HG03097 (cell line): ENCODE results near the gene HIBADH.

ENCODE experiments used
- ATAC-seq: cut with Tn5 transposase; IDR thresholded peaks from one replicate; pipeline ENCODE4 v1.9.1; 2021; ENCODE audit not compliant: unreplicated experiment, low FRiP score

Gene HIBADH

DNA sequence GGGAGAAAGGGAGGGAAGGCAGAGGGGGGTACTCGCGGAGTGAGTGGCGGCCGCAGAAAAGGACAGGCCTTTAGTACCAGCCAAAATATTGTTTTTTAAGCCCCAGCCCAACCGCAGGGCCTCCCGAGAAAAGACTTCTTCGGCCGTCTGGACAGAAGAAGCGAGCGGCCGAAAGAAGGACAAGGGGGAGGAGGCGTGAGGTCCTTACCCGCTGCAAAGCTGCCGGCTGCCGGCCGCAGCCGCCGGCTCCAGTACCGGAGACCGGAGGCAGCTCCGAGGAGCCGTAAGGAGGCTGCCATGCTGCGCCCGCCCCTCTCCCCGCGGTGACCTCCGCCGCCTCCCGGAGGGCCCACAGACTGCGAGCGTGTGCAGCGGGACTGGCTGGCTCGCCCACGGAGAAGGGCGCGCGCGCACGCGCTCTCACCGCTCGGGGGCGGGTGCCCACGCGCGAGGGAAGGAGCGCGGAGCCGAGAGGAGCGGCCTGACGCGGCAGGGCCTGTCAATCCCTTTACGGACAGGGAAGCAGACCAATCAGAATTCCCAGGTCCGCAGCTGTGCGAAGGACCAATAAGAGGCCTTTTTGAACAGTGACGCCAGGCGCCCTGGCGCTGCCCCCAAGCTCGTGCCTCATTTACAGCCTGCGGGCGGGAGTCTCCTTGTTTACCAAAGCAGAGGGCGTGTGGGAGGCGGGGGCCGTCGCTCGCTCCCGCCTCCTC is at the start of gene HIBADH:
Gene HIBADH, minus strand, starts transcription at position 394 of the 716 bp plus-strand sequence. Its CDS starts 95 bp downstream, at position 299.
- peak; percentile 99 for ATAC-seq

DNA sequence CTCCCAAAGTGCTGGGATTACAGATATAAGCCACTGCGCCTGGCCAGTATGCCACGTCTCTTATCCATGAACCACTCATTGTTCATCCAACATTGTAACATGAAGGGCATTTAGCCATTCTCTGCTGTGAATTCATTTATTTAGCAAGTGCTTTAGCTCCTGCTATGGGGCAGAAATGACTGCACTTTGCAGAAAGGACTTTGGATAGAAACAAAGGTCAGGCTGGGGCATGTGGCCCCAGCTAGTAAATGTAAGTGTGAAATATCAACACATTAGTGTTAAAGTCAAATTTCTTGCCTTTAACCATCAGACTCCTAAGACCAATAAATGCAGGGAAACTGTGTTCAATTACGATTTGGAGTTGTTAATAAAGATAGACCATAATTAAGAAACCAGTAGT is 49.5 kb upstream of the HIBADH start:
- ATAC-seq: no peak

DNA sequence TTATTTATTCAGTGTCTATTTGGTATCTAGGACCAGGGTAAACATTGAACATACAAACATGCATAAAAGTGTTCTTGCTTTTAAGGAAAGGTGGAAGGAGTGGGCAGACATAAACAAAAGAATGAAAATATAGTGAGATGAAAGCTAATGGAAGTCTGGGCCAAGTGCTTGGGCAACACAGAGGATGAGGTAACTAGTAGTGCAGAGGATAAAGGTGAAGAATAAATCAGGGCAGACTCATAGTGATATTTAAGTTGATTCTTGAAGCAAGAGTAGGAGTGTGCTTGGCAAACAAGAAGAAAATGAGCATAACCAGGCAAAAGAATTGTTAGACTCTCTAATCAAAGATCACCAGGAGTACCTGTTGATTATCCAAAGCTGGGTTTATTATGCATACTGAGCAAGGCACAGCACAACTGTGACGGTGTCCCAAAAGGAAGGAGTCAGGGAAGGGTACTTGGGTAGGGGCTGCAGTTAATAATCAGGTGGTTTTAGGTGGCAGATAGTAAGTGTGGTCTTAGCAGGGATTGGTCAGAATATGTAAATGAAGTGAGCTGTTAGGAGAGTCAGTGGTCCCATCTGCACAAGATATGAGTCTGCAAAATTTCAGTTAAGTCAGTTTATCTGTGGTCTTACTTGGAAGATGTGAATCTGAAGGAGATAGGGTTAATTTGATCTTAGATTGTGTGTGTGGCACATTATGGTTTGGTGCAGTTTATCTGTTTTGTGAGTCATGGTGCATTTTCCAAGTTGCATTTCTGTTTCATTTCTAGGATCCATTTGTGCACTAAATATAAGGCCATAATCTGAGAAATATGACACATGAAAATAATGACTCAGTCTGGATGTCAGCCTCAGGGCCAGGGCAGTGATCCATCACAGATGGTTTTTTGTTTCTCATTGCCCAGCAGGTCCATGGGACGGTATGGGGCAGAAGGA is 46.7 kb upstream of the HIBADH start:
- ATAC-seq: no peak

GRCh38 chr7:27708485-27708884 is 45.8 kb upstream of the HIBADH start:
- ATAC-seq: no peak

GRCh38 chr7:27705200-27705594 is 42.5 kb upstream of the HIBADH start:
- ATAC-seq: no peak

DNA sequence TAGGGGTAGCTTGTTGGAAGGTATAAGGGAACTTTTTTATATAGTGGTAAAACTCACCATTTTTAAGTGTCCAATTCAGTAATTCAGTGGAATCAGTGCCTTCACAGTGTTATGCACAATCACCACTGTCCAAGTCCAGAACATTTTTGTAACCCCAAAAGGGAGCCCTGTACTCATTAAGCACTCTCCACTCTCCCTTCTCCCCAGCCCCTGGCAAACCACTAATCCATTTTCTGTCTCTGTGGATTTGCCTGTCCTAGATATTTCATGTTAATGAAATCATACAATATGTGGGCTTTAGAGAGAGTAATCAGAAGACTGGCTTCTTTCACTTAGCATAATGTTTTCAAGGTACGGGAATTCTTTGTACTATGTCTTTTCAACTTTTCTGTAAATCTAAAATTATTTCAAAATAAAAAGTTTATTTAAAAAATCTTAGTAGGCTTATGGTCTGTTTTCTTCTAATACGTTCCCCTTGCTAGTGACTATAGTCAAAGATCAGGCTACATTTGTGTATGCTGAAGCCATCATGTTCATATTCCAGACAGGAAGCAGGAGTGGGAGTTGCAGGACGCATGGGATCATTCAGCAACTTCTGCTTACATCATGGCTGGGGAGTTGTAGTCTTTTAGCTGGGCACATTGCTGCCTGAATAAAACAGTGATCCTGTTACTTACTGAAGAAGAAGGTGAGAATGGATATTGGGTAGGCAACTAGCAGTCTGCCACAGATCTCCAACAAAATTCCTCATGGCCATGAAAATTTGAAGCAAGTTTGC is 41.9 kb upstream of the HIBADH start:
- ATAC-seq: no peak

DNA sequence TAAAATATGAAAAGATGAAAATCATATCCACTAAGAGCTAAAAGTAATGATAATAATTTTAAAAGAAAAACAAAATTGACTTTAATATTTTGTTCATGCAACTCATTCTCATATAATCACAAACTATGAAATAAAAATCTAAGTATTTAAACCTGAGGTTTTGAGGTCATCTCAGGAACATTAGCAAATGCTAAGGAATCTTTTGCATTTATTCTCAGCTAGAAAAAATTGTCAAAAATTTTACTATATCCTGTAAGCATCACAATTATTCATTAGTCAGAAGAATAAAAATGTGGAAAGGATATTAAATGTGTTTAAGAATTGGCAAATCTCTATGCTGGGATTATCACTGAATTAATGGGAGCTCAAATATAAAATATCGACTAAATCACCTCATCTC is 40.5 kb upstream of the HIBADH start:
- no peak for ATAC-seq

GRCh38 chr7:27700501-27700900 is 37.8 kb upstream of the HIBADH start:
- ATAC-seq: no peak

DNA sequence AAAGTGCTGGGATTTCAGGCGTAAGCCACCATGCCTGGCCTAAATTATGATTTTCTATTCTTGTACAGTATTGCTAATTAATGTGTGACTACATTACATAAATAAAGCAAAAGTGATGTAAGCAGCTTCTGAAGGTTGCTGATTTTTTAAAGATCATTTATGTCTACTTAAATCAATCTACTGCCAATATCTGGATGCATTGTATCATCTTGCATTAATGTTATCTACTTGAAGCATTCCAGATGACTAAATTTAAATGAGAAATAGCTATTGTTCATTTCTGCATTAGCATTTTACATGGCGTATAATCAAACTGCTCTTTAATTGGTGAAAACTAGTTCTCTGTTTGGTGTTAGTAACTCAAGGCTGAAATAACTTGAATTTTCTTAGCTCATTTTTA is 37.1 kb upstream of the HIBADH start:
- no peak for ATAC-seq

DNA sequence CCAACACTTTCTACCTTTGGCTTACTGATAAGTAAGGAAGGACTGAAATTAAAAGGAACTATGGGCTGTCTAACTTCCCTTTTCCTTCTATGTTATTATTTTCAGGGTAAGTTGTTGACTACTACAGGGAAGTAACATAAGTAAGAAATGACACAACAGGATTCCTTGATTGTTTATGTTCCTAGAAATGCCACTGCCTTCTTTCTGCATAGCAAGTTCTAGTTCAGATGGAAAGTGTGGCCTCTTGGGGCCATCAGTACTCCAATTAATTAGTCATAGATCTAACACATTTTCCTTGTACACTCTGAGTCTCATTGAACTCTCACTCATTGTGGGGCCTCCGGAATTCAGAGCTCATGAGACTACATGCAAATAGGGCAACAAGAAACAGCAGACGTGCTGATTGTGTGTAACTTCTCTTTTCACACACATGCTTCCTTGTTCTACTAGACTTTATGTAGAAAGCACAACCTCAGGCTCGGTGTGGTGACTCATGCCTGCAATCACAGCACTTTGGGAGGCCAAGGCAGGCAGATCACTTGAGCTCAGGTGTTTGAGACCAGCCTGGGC is 35.3 kb upstream of the HIBADH start:
- ATAC-seq: no peak

DNA sequence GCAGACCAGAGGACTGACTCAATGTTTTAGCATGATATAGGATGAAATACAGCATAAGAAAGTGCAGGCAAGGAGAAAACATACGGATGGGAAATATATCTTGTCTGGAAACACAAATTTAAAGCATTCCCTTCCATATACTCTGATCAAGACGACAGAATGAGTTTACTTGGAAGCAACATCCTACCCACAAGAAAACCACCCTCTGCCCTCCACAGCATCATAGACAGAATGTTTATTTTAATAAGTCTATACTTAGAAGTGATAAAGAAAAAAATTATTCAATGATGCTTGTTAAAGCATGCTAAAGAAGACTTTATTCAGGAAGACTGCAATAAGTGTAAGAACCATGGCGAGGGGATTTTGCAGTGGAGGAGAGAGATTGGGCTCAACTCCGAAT is 32.4 kb upstream of the HIBADH start:
- ATAC-seq: no peak

- ATAC-seq: no peak
Observed at GRCh38 chr7:27693794-27694193, 31.1 kb upstream of the HIBADH start.

DNA sequence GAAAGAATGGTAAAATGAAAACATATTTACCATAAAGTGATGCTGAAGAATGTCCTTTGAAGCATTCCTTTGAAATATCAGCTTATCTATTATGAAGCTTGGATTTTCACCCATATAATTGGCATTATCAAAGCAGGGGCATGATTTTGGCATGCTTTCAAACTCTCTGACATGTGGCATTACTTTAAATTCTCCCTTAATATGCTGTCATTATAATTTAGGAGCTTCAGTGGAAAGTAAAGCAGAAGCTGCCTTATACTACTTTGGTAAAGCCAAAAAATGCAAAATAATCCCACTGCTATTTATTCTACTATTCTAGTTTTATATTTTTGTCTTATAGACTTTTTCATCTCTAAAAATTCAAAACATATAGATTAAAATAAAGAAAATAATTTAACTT is 28.0 kb upstream of the HIBADH start:
- no peak for ATAC-seq

- no peak for ATAC-seq
Observed at GRCh38 chr7:27689591-27690164, 27.0 kb upstream of the HIBADH start.

- ATAC-seq: no peak
Observed at GRCh38 chr7:27689150-27689549, 26.5 kb upstream of the HIBADH start.

DNA sequence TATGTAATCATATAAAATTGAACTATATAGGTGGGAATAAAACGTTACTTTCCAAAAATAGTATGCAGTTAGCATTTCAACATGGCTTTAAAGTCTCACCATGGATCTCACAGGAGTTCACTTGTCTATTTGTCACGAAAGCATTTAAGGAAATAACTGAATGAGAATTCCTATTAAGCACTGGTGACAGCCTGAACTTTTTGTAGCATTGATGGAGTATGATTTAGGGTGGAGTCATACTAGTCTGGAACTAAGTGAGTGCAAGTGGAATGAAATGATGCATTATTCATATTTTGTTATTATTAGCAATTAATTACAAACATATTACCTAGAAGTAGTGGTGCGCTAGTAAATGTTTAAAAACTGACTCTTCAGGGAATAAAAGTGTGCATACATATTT is 26.0 kb upstream of the HIBADH start:
- ATAC-seq: no peak

GRCh38 chr7:27688056-27688455 is 25.4 kb upstream of the HIBADH start:
- ATAC-seq: no peak

- no peak for ATAC-seq
Observed at GRCh38 chr7:27686315-27686714, 23.6 kb upstream of the HIBADH start.

- ATAC-seq: no peak
Observed at GRCh38 chr7:27685893-27686292, 23.2 kb upstream of the HIBADH start.

GRCh38 chr7:27685209-27685608 is 22.5 kb upstream of the HIBADH start:
- no peak for ATAC-seq
